GM21515 (cell line): ENCODE data around the gene TRAFD1.

Experiments used
- ATAC-seq: cut with Tn5 transposase; IDR thresholded peaks from one replicate; pipeline ENCODE4 v1.9.1; 2021; ENCODE audit not compliant: unreplicated experiment

TRAFD1 gene

DNA sequence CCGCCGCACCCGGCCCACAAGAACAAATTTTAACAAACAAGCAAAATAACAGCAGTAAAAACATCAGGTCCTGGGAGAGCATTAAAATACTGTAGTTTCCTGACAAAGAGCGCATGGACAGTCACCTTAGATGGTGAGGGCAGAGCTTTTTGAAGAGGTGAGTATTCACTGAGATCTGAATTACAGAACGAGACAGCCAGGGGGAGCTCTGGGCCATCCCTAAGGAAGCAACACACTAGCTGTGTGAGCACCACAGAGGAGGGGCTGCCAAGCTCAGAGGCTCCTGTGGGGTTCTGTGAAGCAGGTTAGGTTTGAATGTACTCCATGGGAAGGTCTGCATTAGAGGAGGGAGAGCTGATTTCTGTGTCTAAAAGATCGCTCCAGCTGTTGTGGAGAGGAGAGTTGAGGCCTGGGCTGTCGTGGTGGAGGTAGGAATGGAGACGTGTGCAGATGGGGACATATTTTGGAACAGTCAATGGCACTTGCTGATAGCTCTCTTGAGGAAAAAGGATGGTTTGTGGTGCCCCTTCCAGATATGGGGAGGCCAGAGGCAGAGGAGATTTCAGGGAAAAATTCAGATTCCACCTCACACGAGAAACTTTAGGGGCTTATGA is 72.9 kb downstream of the TRAFD1 start:
- ATAC-seq, result no peak

DNA sequence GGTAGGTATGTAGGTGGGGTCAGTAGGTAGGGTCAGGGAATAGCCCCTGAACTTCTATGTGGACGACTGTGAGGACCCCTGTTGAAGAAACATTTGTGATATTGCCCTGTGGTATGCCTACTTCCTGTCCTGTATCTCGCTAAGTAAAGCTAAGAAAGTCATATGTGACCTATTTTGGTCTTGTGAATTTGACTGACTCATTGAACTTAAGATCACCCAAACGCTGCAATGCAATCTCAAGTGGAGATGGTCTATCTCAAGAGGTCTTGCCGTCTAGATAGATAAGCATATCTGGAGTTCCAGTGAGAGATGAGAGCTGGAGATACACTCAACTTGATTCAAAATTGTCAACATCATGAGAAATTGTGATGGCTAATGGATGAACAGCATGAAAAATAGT is 73.8 kb downstream of the TRAFD1 start:
- no peak for ATAC-seq
